ENCODE results near the gene NECAB3. TPM values are rescaled to one million over a fixed set of nuclear protein-coding genes. Genes with fewer than 3 reads are reported as not detected.
"Not testable (repeated sequence)": the region's sequence is repeated elsewhere in the genome, so short reads cannot be mapped to it uniquely, and the experiment has no call there.

Gene NECAB3
- total RNA-seq, 1 donor from 2014 or later = 77.0 TPM

- intact Hi-C loops (cut with DNase I) = no loop called here
- DNase-seq (ENCODE audit: low spot score) = no peak
Measured at GRCh38 chr20:33640287-33640686, 33.9 kb downstream of the NECAB3 start.

GRCh38 chr20:33636776-33637175, 37.5 kb downstream of the NECAB3 start:
- DNase-seq (ENCODE audit: low spot score) = no peak
- intact Hi-C loops (cut with DNase I) = no loop called here

- no peak for DNase-seq (ENCODE audit: low spot score)
- intact Hi-C loops (cut with DNase I) = no loop called here
Measured at GRCh38 chr20:33635341-33635740, 38.9 kb downstream of the NECAB3 start.

GRCh38 chr20:33631910-33632309, 42.3 kb downstream of the NECAB3 start:
- intact Hi-C loops (cut with DNase I); DNase-seq (ENCODE audit: low spot score): not testable (repeated sequence)

GRCh38 chr20:33630507-33630906, 43.7 kb downstream of the NECAB3 start:
- no peak for DNase-seq (ENCODE audit: low spot score)
- intact Hi-C loops (cut with DNase I) = no loop called here

GRCh38 chr20:33629979-33630378, 44.2 kb downstream of the NECAB3 start:
- DNase-seq (ENCODE audit: low spot score) = no peak
- intact Hi-C loops (cut with DNase I) = no loop called here

GRCh38 chr20:33629533-33629932, 44.7 kb downstream of the NECAB3 start:
- intact Hi-C loops (cut with DNase I) = no loop called here
- DNase-seq (ENCODE audit: low spot score) = no peak

GRCh38 chr20:33627577-33628216, 46.5 kb downstream of the NECAB3 start:
- DNase-seq (ENCODE audit: low spot score) = no peak
- intact Hi-C loops (cut with DNase I) = no loop called here

GRCh38 chr20:33626190-33626589, 48.0 kb downstream of the NECAB3 start:
- intact Hi-C loops (cut with DNase I) = no loop called here
- no peak for DNase-seq (ENCODE audit: low spot score)

GRCh38 chr20:33624399-33624798, 49.8 kb downstream of the NECAB3 start:
- DNase-seq (ENCODE audit: low spot score) = no peak
- intact Hi-C loops (cut with DNase I) = no loop called here

GRCh38 chr20:33622705-33623365, 51.4 kb downstream of the NECAB3 start:
- no peak for DNase-seq (ENCODE audit: low spot score)
- intact Hi-C loops (cut with DNase I) = no loop called here

GRCh38 chr20:33621717-33622400, 52.4 kb downstream of the NECAB3 start:
- intact Hi-C loops (cut with DNase I) = no loop called here
- no peak for DNase-seq (ENCODE audit: low spot score)

GRCh38 chr20:33612001-33612400, 62.2 kb downstream of the NECAB3 start:
- DNase-seq (ENCODE audit: low spot score) = no peak
- intact Hi-C loops (cut with DNase I) = no loop called here

GRCh38 chr20:33611106-33611505, 63.1 kb downstream of the NECAB3 start:
- intact Hi-C loops (cut with DNase I) = no loop called here
- no peak for DNase-seq (ENCODE audit: low spot score)

GRCh38 chr20:33609504-33609903, 64.7 kb downstream of the NECAB3 start:
- no peak for DNase-seq (ENCODE audit: low spot score)
- intact Hi-C loops (cut with DNase I) = no loop called here

Other genes starting within 250 kb of the NECAB3 start
- 167 TPM for gene SNTA1, start 230.7 kb downstream of the NECAB3 start, total RNA-seq
- gene CBFA2T2, start 184.3 kb downstream of the NECAB3 start, total RNA-seq = 11.2 TPM
- gene C20orf144, start 12.1 kb downstream of the NECAB3 start, total RNA-seq = not detected
- 0.46 TPM for gene ACTL10, start 7.5 kb downstream of the NECAB3 start, total RNA-seq
- 2.3 TPM for gene E2F1, start 12.0 kb upstream of the NECAB3 start, total RNA-seq
- gene PXMP4, start 45.9 kb upstream of the NECAB3 start, total RNA-seq = 8.9 TPM
- gene ZNF341, start 57.6 kb upstream of the NECAB3 start, total RNA-seq = 1.3 TPM
- 101 TPM for gene CHMP4B, start 136.9 kb upstream of the NECAB3 start, total RNA-seq

Measured in cardiac septum (tissue), 1 donor.